ENCODE data around the gene PRKRIP1.
A peak's percentile ranks its signal among the peaks of the same experiment; 100 is the strongest.
"Not testable (repeated sequence)": the region's sequence is repeated elsewhere in the genome, so short reads cannot be mapped to it uniquely, and the experiment has no call there.

Gene PRKRIP1

GRCh38 chr7:102396710-102397019 is 502 bp downstream of the PRKRIP1 start:
- ChIA-PET CTCF (interaction anchor here (1.4 to 14.3 kb wide), 4 partner anchors 8 to 857 kb away, joined by 3 to 228 read pairs (median 18); no protein-coding TSS in a partner anchor), POLR2A (interaction anchor here (0.8 kb wide), 1 partner anchor 26 kb away, joined by 3 read pairs; no protein-coding TSS in a partner anchor)
- DNase-seq (ENCODE audit: low read depth, low spot score): no peak
- H3K4me3 ChIP-seq (ENCODE audit: low read depth, low read length): peak overlapping the region; percentile 95
- TF ChIP-seq CTCF (IDR thresholded peaks at IDR 0.05; ENCODE audit: insufficient read depth, low read length, missing control alignments): no peak

DNA sequence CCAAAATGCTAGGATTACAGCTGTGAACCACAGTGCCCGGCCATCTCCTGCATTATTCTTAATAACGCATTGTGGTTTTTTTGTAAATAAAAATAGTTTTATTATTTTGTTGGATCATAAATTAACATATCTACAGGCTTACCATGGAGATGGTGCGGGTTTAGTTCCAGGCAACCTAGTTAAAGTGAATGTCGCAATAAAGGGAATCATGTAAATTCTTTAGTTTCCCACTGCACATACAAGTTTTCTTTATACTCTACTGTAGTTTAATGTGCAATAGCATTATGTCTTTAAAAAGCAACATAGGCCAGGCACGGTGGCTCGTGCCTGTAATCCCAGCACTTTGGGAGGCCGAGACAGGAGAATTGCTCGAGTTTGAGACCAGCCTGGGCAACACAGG is 2.4 kb downstream of the PRKRIP1 start:
- H3K4me3 ChIP-seq (ENCODE audit: low read depth, low read length): no peak overlapping the region
- no peak for TF ChIP-seq CTCF (IDR thresholded peaks at IDR 0.05; ENCODE audit: insufficient read depth, low read length, missing control alignments)
- ChIA-PET CTCF (interaction anchor here (5.8 to 14.3 kb wide), 2 partner anchors 7 to 118 kb away, joined by 32 to 228 read pairs; no protein-coding TSS in a partner anchor), POLR2A (no interaction called here)
- no peak for DNase-seq (ENCODE audit: low read depth, low spot score)

- no peak for TF ChIP-seq CTCF (IDR thresholded peaks at IDR 0.05; ENCODE audit: insufficient read depth, low read length, missing control alignments)
- POLR2A ChIA-PET: no interaction called here
- CTCF ChIA-PET: interaction anchor here (1.4 to 2.7 kb wide), 2 partner anchors 9 to 64 kb away, joined by 4 to 8 read pairs; partner anchors contain the start of genes ALKBH4 and LRWD1
- no peak overlapping the region for H3K4me3 ChIP-seq (ENCODE audit: low read depth, low read length)
- DNase-seq (ENCODE audit: low read depth, low spot score): no peak
These were observed 4.2 kb downstream of the PRKRIP1 start for GRCh38 chr7:102400360-102400759.

DNA sequence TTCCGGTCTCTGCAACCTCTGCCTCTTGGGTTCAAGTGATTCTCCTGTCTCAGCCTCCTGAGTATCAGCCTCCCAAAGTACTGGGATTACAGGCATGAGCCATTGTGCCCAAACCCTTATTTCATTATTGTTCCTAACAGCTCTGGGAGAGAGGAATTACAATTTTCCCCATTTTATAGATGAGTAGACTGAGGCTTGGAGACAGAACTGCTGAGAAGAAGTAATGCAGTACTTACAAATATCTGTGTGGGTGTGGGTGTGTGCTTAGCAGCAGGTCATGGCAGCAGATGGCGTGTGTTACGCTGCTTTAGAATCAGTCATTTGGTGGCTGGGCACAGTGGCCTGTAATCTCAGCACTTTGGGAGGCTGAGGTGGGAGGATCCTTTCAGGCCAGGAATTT is 7.4 kb downstream of the PRKRIP1 start:
- ChIA-PET CTCF (interaction anchor here (1.0 to 3.3 kb wide), 4 partner anchors 8 to 132 kb away, joined by 3 to 32 read pairs (median 15); partner anchors contain the start of gene PRKRIP1), POLR2A (no interaction called here)
- H3K4me3 ChIP-seq (ENCODE audit: low read depth, low read length): no peak overlapping the region
- no peak for DNase-seq (ENCODE audit: low read depth, low spot score)
- TF ChIP-seq CTCF (IDR thresholded peaks at IDR 0.05; ENCODE audit: insufficient read depth, low read length, missing control alignments): no peak

- TF ChIP-seq CTCF (IDR thresholded peaks at IDR 0.05; ENCODE audit: insufficient read depth, low read length, missing control alignments): peak; percentile 65
- DNase-seq (ENCODE audit: low read depth, low spot score): no peak
- H3K4me3 ChIP-seq (ENCODE audit: low read depth, low read length): no peak overlapping the region
- POLR2A ChIA-PET: no interaction called here
- CTCF ChIA-PET: interaction anchor here (0.7 to 3.3 kb wide), 12 partner anchors 9 to 132 kb away, joined by 3 to 32 read pairs (median 3); partner anchors contain the start of genes ORAI2, PRKRIP1 and SH2B2
These were observed 8.1 kb downstream of the PRKRIP1 start for GRCh38 chr7:102404005-102404861.

DNA sequence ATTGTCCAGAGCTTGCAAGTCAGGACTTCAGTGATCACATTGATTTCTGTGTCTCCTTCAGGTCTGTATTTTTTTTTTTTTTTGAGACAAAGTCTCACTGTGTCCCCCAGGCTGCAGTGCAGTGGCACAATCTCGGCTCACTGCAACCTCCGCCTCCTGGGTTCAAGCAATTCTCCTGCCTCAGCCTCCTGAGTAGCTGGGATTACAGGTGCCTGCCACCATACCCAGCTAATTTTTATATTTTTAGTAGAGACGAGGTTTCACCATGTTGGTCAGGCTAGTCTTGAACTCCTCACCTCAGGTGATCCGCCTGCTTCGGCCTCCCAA is 8.7 kb downstream of the PRKRIP1 start:
- CTCF ChIA-PET: interaction anchor here (0.7 to 3.3 kb wide), 10 partner anchors 9 to 118 kb away, joined by 3 to 32 read pairs (median 4); partner anchors contain the start of genes ORAI2, PRKRIP1 and SH2B2
- DNase-seq (ENCODE audit: low read depth, low spot score); POLR2A ChIA-PET; H3K4me3 ChIP-seq (ENCODE audit: low read depth, low read length): not testable (repeated sequence)

All from AG04449 (cell line).